Hair follicular keratinocyte (primary cell): ENCODE results near the gene ALKBH8. TPM values are rescaled to one million over a fixed set of nuclear protein-coding genes. Genes with fewer than 3 reads are reported as not detected.

Experiments used
- total RNA-seq: library from RNA; depleted of rRNA; stranded (reverse); fragments of >200 nt; gene quantifications from 2 replicates; pipeline ENCODE4 v1.2.3, GENCODE V29; 2015

Gene ALKBH8, protein sequence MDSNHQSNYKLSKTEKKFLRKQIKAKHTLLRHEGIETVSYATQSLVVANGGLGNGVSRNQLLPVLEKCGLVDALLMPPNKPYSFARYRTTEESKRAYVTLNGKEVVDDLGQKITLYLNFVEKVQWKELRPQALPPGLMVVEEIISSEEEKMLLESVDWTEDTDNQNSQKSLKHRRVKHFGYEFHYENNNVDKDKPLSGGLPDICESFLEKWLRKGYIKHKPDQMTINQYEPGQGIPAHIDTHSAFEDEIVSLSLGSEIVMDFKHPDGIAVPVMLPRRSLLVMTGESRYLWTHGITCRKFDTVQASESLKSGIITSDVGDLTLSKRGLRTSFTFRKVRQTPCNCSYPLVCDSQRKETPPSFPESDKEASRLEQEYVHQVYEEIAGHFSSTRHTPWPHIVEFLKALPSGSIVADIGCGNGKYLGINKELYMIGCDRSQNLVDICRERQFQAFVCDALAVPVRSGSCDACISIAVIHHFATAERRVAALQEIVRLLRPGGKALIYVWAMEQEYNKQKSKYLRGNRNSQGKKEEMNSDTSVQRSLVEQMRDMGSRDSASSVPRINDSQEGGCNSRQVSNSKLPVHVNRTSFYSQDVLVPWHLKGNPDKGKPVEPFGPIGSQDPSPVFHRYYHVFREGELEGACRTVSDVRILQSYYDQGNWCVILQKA
- total RNA-seq = 4.0 and 6.6 TPM in 2 replicates

GRCh38 chr11:107565219-107565937 is at the start of gene ALKBH8:
Gene ALKBH8, minus strand, starts transcription at chr11:107565735. Its CDS starts 4,842 bp downstream, at chr11:107560893.

GRCh38 chr11:107590460-107591377 is 25.2 kb upstream of the ALKBH8 start, which contains the start of gene ELMOD1:
Gene ELMOD1, plus strand, starts transcription at chr11:107591147. Its CDS starts 27,043 bp downstream, at chr11:107618190.

DNA sequence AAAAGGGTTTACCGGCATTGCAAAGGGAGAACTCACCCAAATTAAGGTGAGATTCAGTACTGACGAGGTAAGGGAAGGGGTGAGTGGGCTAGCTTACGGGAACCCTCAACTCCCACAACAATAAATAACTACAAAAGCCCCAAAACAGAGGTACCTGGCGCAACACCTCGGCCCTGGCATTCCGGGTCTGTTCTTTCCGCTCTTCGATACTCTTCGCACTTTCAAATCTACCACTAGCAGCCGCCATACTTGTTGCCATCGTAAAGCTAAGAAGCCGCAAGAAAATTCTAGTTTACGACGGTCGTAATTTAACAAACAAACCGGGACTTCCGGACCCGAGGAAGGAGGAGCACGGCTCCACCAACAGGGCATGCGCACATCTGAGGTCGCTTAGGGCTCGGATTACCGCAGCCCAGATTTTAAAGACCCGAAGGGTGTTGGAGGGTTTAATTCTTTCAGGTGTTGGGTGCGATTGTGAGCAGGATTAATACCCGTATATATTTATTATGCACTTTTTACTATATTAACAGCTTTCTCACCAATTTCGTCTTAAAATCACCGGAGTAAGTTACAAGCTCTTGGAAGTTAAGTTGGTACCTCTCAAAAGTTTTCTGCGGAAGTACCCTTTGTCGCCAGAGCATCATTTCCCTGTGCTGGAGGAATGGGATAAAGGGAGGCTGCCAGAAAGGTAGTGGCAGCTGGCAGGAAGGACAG is 107.8 kb downstream of the ALKBH8 start, which contains the start of gene CWF19L2:
CWF19L2 (minus strand) TSS at position 268 of the 714 bp plus-strand sequence; CDS start at position 259, 9 bp downstream.

Other genes starting within 250 kb of the ALKBH8 start
- 6.1 and 12.5 TPM in 2 replicates for gene CWF19L2, start 107.9 kb downstream of the ALKBH8 start, total RNA-seq
- not detected in 2 replicates for gene ELMOD1, start 25.4 kb upstream of the ALKBH8 start, total RNA-seq
- not detected in 2 replicates for gene SLN, start 146.3 kb upstream of the ALKBH8 start, total RNA-seq